AG09309 (cell line): Measurements from ENCODE around the gene MAOA.

Experiments
- DNase-seq: peaks from one replicate; pipeline ENCODE4 v3.0.0-alpha.2; 2010; ENCODE audit warnings: low read depth
- H3K4me3 ChIP-seq: 2 replicates; pipeline ENCODE4 v1.5.1; 2011; ENCODE audit warnings: mild to moderate bottlenecking, low read depth, low read length, moderate library complexity; ENCODE audit not compliant: control insufficient read depth
- CTCF ChIP-seq: IDR thresholded peaks from 2 replicates; pipeline ENCODE4 v1.5.1; 2011; ENCODE audit warnings: mild to moderate bottlenecking, low read depth, low read length, inconsistent platforms; ENCODE audit not compliant: insufficient read depth, control insufficient read depth; ENCODE audit errors: missing control alignments

Gene MAOA

GRCh38 chrX:43677993-43678392, 21.9 kb downstream of the MAOA start:
- no peak for DNase-seq
- H3K4me3 ChIP-seq: no peak overlapping the region
- TF ChIP-seq CTCF: no peak

DNA sequence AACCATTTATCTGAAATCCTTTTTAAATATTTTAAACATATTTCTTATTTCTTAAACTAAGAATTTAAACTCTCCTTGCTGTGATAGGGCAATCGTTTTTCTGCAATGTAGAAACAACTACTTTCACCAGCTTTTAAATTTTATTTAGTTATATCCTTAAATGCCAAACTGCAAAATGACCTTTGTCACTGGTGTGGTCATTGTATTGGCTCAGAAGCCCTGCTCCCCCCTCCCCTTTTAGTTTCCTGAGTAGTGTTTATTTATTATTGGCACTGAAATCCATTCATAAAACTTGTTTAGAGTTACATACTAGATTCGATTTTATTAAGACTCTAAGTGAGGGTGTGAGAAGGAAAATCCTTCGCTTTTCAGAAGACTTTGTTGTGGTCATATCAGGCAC, 23.0 kb downstream of the MAOA start:
- no peak for DNase-seq
- no peak for TF ChIP-seq CTCF
- H3K4me3 ChIP-seq: no peak overlapping the region

DNA sequence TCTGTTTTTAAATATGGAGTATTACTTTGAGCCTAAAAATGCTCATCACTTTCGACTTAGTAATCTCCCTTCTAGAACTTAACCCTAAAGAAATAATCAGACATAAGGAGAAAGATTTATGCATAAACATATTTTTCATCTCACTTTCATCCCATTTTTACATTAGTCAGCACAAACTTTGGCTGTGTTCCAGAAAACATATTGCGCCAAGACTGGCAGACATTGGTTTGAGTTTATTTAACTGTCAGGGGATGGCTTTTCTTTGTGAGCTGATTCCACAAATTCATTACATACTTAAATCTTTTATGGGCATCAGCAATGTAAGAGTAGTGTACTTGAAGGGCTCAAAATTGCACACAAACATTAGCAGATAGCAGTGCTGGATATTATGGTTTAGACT, 23.7 kb downstream of the MAOA start:
- no peak overlapping the region for H3K4me3 ChIP-seq
- no peak for TF ChIP-seq CTCF

GRCh38 chrX:43682726-43683125, 26.6 kb downstream of the MAOA start:
- no peak for TF ChIP-seq CTCF

More for the DNA sequence above, 23.7 kb downstream of the MAOA start:
- no peak for DNase-seq

GRCh38 chrX:43685221-43685620, 29.1 kb downstream of the MAOA start:
- TF ChIP-seq CTCF: no peak
- no peak for DNase-seq
- no peak overlapping the region for H3K4me3 ChIP-seq

More at GRCh38 chrX:43682726-43683125, 26.6 kb downstream of the MAOA start:
- DNase-seq: no peak
- no peak overlapping the region for H3K4me3 ChIP-seq

DNA sequence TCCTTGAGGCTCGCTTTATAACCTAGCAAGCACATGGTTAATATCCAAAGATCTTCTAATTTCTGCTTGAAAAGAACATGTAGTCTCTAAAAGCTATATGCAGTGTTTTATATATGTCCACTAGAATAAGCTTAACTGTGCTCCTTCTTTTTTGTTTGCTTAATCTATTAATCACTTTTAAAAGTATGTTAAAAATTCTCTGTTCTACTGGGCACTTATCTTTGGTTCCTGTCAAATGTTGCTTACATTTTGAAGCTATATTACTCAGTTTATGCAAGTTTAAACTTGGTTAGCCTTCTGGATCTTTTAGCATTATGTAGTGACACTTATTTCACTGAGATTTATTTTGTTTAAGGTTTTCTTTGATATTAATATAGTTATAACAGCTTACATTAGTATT, 32.5 kb downstream of the MAOA start:
- no peak for TF ChIP-seq CTCF
- no peak overlapping the region for H3K4me3 ChIP-seq
- no peak for DNase-seq
